ENCODE results near the gene MYO7B. TPM values are rescaled to one million over a fixed set of nuclear protein-coding genes. Genes with fewer than 3 reads are reported as not detected.

The MYO7B gene
- total and polyA plus RNA-seq, 4 donors, result 0.51 to 4.7 (median 1.9) TPM

- no peak overlapping the region for H3K9ac ChIP-seq (ENCODE audit: insufficient read depth in 1 of 2, low read length in 2 of 2)
Observed at GRCh38 chr2:127580167-127581049, 44.9 kb downstream of the MYO7B start.

DNA sequence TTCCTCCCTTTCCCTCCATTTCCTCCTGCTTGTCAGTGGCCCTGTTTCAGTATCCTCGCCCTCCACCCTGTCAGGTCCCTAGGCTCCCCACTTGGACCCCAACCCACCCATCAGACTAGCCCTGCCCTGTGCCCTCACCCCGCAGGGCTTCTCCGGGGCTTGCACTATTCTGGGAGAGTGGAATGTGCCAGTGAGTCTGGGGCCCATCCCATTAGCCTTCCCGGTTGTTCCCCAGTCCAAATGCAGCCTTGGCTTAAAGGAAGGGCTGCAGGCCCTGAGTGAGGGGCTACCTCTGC, 45.5 kb downstream of the MYO7B start:
- Histone ChIP-seq H3K9ac (ENCODE audit: insufficient read depth in 1 of 2, low read length in 2 of 2) (no peak overlapping the region), H3K4me1 (ENCODE audit: control insufficient read depth in 5 of 5, insufficient read depth in 5 of 5, low read length in 5 of 5) (peaks cover 0 to 13% (median 0%) of the 10 kb centered on the region in 5 donors), H3K4me3 (no peak overlapping the region), H3K36me3 (ENCODE audit: control insufficient read depth in 4 of 4, insufficient read depth in 4 of 4, low read length in 4 of 4) (no peaks in the 10 kb centered on the region), H3K27me3 (ENCODE audit: control insufficient read depth in 3 of 3, insufficient read depth in 3 of 3, low read length in 2 of 3) (no peaks in the 10 kb centered on the region), H3K9me3 (ENCODE audit: control insufficient read depth in 4 of 4, insufficient read depth in 3 of 4, low read length in 3 of 4) (no peaks in the 10 kb centered on the region), H3K27ac (ENCODE audit: low read depth in 1 of 2, low read length in 1 of 2) (no peak overlapping the region)
- WGBS, 2 donors, result 85 to 97% methylated on average over 4 of the region's 4 CpGs
- TF ChIP-seq, protein P1, sequence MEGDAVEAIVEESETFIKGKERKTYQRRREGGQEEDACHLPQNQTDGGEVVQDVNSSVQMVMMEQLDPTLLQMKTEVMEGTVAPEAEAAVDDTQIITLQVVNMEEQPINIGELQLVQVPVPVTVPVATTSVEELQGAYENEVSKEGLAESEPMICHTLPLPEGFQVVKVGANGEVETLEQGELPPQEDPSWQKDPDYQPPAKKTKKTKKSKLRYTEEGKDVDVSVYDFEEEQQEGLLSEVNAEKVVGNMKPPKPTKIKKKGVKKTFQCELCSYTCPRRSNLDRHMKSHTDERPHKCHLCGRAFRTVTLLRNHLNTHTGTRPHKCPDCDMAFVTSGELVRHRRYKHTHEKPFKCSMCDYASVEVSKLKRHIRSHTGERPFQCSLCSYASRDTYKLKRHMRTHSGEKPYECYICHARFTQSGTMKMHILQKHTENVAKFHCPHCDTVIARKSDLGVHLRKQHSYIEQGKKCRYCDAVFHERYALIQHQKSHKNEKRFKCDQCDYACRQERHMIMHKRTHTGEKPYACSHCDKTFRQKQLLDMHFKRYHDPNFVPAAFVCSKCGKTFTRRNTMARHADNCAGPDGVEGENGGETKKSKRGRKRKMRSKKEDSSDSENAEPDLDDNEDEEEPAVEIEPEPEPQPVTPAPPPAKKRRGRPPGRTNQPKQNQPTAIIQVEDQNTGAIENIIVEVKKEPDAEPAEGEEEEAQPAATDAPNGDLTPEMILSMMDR (IDR thresholded peaks at IDR 0.05; ENCODE audit: control extremely low read depth, extremely low read depth), result no peak
- ATAC-seq (ENCODE audit: insufficient read depth, low FRiP score) (no peak), DNase-seq (no peak)

More at GRCh38 chr2:127580167-127581049, 44.9 kb downstream of the MYO7B start:
- ATAC-seq (ENCODE audit: insufficient read depth, low FRiP score), result no peak
- H3K4me1 ChIP-seq (ENCODE audit: control insufficient read depth in 5 of 5, insufficient read depth in 5 of 5, low read length in 5 of 5), result peaks cover 0 to 15% (median 0%) of the 10 kb centered on the region in 5 donors
- no peaks in the 10 kb centered on the region for H3K36me3 ChIP-seq (ENCODE audit: control insufficient read depth in 4 of 4, insufficient read depth in 4 of 4, low read length in 4 of 4)
- H3K4me3 ChIP-seq, result no peak overlapping the region
- no peaks in the 10 kb centered on the region for H3K9me3 ChIP-seq (ENCODE audit: control insufficient read depth in 4 of 4, insufficient read depth in 3 of 4, low read length in 3 of 4)
- no peaks in the 10 kb centered on the region for H3K27me3 ChIP-seq (ENCODE audit: control insufficient read depth in 3 of 3, insufficient read depth in 3 of 3, low read length in 2 of 3)
- no peak overlapping the region for H3K27ac ChIP-seq (ENCODE audit: low read depth in 1 of 2, low read length in 1 of 2)
- peak in 1 of 3 donors; percentile 6 for DNase-seq
- WGBS, 2 donors, result 72 to 81% methylated on average over 24 of the region's 24 CpGs
- TF ChIP-seq, protein P1 (IDR thresholded peaks at IDR 0.05; ENCODE audit: control extremely low read depth, extremely low read depth), result no peak

GRCh38 chr2:127581516-127582490, 46.3 kb downstream of the MYO7B start:
- TF ChIP-seq, protein P1 (IDR thresholded peaks at IDR 0.05; ENCODE audit: control extremely low read depth, extremely low read depth), result no peak
- DNase-seq, result peak in 1 of 3 donors; percentile 9
- no peak for ATAC-seq (ENCODE audit: insufficient read depth, low FRiP score)
- Histone ChIP-seq H3K9me3 (ENCODE audit: control insufficient read depth in 4 of 4, insufficient read depth in 3 of 4, low read length in 3 of 4) (no peaks in the 10 kb centered on the region), H3K27me3 (ENCODE audit: control insufficient read depth in 3 of 3, insufficient read depth in 3 of 3, low read length in 2 of 3) (no peaks in the 10 kb centered on the region), H3K4me3 (no peak overlapping the region), H3K4me1 (ENCODE audit: control insufficient read depth in 5 of 5, insufficient read depth in 5 of 5, low read length in 5 of 5) (peaks cover 0 to 5% (median 0%) of the 10 kb centered on the region in 5 donors), H3K36me3 (ENCODE audit: control insufficient read depth in 4 of 4, insufficient read depth in 4 of 4, low read length in 4 of 4) (no peaks in the 10 kb centered on the region), H3K9ac (ENCODE audit: insufficient read depth in 1 of 2, low read length in 2 of 2) (no peak overlapping the region), H3K27ac (ENCODE audit: low read depth in 1 of 2, low read length in 1 of 2) (no peak overlapping the region)
- 92 to 95% methylated on average over 21 of the region's 21 CpGs for WGBS, 2 donors
